HG02798 (cell line): ENCODE measurements around the gene DNAJC5G.

Experiments
- ATAC-seq: cut with Tn5 transposase; IDR thresholded peaks from one replicate; pipeline ENCODE4 v1.9.1; 2021; ENCODE audit warnings: mild to moderate bottlenecking; ENCODE audit not compliant: unreplicated experiment, poor library complexity

The DNAJC5G gene, protein sequence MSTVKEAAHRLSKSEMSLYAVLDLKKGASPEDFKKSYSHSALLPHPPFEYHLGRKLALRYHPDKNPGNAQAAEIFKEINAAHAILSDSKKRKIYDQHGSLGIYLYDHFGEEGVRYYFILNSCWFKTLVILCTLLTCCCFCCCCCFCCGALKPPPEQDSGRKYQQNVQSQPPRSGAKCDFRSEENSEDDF

DNA sequence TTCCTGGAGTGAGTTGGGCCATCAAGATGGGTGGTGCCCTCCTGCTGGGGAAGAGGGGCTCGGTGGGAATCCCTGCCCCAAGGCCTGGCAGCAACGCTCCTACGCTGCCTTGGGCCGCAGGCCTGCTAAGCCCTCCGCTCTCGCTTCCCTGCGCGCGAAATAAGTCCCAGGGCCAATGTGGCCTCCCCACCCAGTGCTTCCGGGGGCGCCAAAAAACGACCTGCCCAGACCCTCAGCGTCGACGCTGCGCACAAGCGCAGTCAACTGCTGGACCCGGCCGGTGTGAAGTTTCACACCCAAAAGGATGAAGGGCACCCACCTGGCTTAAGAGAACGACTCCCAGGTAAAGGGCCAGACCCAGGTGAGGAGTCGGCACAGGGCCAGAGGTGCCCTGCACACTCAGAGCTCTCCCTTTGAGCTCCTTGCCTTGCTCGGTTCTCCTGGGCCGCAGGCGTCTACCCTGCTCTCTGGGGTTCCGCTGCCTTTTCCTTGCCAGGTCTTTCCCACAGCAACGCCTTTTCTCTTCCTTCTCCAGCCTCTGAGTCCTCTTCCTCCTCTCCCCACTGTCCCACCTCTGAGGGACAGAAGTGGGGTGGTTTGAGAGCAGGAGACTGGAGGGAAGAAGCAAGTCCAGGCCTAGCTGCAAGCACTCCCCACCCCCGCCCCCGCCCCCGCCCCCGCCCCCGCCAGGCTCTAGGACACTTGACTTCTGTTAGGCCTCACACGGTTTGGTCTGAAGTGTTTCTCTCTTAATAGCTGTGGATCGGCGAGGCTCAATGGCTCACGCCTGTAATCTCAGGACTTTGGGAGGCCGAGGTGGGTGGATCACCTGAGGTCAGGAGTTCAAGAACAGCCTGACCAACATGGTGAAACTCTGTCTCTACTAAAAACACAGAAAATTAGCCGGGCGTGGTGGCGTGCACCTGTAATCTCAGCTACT is at the start of gene DNAJC5G:
TSS of gene DNAJC5G (plus strand) at position 223 of the 940 bp plus-strand sequence. CDS start 1,296 bp downstream, outside the sequence.
- ATAC-seq: no peak

DNA sequence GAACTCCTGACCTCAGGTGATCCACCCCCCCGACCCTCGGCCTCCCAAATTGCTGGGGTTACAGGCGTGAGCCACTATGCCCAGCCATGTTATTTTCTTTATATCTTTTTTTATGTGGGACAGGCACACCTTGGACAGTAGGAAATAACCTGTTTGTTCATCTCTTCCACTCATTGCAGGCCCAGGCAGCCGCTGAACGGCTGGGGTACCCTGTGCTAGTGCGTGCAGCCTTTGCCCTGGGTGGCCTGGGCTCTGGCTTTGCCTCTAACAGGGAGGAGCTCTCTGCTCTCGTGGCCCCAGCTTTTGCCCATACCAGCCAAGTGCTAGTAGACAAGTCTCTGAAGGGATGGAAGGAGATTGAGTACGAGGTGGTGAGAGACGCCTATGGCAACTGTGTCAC is 49.7 kb upstream of the DNAJC5G start:
- ATAC-seq: no peak

DNA sequence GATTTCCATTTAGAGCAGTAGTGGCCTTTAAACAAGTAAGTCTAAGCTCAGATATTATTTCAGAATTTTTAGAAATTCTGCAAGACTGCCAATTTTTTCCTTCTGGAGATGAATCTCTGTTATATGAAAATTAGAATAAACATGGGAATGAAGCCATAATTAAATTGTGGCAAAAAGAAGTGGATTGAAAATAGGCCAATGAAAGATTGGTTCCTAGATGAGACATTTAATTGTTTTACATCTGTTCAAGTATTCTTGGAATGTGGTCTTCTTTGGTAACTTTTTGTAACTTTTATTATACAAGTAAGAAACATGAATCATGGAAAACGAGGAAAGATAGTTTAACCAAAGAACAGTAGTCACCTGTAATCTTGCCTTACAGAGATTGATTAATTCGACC is 47.7 kb upstream of the DNAJC5G start:
- ATAC-seq: no peak

DNA sequence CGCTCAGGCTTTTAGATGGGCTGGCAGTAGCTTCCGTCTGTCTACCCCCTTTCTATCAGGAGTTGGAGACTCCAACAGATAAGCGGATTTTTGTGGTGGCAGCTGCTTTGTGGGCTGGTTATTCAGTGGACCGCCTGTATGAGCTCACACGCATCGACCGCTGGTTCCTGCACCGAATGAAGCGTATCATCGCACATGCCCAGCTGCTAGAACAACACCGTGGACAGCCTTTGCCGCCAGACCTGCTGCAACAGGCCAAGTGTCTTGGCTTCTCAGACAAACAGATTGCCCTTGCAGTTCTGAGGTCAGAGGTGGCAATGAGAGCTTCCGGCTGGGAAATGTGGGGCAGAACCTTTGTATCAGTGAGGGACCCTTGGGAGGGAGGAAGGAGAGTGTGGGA is 43.3 kb upstream of the DNAJC5G start:
- ATAC-seq: no peak

DNA sequence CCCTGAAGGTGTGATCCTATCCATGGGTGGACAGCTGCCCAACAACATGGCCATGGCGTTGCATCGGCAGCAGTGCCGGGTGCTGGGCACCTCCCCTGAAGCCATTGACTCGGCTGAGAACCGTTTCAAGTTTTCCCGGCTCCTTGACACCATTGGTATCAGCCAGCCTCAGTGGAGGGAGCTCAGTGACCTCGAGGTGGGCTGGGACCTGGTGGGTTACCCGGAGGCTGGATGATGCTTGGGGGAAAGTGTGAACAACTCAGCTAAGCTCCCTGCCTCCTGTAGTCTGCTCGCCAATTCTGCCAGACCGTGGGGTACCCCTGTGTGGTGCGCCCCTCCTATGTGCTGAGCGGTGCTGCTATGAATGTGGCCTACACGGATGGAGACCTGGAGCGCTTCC is 41.9 kb upstream of the DNAJC5G start:
- ATAC-seq: no peak

DNA sequence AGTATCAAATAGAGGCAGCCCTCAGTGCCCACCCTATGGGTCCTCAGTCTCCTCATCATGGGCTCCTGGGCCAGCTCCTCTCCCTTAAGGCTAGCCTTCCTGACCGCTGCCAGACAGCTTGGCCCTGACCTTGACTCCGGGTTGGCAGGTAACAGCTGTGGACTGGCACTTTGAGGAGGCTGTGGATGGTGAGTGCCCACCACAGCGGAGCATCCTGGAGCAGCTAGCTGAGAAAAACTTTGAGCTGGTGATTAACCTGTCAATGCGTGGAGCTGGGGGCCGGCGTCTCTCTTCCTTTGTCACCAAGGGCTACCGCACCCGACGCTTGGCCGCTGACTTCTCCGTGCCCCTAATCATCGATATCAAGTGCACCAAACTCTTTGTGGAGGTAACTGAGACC is 39.1 kb upstream of the DNAJC5G start:
- ATAC-seq: no peak

DNA sequence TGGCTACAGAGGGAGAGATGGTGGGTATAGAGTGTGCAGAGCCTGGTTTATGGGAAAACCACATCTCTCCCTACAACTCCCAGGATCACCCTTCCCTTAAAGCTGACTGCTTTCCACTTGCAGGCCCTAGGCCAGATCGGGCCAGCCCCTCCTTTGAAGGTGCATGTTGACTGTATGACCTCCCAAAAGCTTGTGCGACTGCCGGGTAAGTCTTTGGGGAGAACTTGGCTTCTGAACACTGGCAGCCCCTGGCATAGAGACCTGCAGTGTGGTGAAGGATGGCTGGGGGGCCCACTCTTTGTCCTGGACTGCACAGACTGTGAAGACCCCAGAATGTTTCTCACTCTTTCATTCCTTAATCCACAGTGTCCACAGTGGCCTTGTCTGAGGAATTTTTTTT is 38.6 kb upstream of the DNAJC5G start:
- ATAC-seq: no peak

DNA sequence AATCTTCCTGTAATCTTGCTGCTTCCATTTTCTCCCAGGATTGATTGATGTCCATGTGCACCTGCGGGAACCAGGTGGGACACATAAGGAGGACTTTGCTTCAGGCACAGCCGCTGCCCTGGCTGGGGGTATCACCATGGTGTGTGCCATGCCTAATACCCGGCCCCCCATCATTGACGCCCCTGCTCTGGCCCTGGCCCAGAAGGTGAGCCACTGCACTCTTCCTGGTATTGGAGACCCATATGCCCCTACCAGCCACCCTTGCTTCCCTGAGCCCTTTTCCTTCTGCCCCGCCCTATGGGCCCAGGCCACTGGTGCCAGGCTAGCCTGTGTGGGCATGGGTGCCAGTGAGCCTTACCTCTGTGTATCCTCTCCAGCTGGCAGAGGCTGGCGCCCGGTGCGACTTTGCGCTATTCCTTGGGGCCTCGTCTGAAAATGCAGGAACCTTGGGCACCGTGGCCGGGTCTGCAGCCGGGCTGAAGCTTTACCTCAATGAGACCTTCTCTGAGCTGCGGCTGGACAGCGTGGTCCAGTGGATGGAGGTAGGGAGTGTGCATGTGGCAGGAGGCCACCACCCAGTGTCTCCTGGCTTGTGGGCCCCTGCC is 37.8 kb upstream of the DNAJC5G start:
- no peak for ATAC-seq

DNA sequence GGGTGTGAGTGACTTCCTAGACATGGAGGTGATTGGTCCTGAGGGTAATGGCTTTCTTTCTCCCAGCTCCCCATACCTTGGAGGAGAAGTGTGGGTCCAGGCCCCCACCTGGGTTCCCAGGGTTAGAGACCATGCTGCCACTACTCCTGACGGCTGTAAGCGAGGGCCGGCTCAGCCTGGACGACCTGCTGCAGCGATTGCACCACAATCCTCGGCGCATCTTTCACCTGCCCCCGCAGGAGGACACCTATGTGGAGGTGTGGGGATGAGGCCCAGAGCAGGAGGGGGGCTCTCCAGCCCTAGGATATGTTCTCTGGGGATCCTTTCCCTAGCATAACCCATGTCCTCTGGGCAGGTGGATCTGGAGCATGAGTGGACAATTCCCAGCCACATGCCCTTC is 36.3 kb upstream of the DNAJC5G start:
- no peak for ATAC-seq

DNA sequence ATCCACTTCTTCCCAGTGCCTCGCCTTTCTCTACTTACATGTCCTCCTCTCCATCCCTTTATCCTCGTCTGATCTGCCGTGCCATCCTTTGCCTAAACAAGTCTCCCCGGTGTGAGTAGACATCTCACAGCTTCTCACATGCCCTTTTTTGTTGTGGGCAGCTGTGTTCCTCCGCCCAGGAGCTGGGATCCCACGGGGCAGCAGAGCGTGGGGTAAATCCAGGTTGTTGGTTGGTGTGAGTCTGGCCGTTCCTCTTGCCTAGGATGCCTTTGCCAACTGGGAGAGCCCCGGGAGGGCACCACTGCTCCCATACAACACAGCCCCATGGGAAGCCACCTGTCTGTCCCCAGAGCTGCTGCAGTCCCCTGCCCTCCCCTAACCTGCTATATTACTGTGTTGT is 34.8 kb upstream of the DNAJC5G start:
- no peak for ATAC-seq

DNA sequence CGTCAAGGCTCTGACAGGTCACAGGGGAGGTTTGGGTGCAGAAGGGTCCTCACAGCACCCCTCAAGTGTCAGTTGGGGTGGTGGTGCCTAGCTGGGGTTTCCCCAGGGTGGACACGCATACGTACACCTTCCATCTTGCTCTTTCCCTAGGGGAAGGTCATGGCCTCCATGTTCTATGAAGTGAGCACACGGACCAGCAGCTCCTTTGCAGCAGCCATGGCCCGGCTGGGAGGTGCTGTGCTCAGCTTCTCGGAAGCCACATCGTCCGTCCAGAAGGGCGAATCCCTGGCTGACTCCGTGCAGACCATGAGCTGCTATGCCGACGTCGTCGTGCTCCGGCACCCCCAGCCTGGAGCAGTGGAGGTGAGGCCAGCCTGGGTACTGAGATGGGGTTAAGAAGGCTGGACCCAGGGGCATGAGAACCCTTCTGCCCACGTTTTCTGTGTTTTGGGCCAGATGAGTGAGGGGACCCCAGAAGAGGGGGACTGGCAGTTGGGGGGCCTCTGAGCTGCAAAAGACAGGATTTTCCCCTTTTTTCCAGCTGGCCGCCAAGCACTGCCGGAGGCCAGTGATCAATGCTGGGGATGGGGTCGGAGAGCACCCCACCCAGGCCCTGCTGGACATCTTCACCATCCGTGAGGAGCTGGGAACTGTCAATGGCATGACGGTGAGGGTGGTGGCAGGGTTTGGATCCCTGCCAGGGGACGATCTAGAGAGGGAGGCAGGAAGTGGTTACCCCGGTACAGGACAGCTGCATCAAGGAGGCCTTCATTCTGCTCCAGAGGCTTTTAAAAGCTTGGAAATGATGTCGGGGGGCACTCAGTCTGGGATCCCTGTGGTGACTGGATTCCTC is 33.2 kb upstream of the DNAJC5G start:
- ATAC-seq: no peak

DNA sequence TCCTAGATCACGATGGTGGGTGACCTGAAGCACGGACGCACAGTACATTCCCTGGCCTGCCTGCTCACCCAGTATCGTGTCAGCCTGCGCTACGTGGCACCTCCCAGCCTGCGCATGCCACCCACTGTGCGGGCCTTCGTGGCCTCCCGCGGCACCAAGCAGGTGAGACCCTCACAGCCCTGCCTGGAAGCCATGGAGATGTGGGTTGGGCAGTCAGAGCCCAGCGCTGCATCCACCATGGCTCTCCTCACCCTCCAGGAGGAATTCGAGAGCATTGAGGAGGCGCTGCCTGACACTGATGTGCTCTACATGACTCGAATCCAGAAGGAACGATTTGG is 32.6 kb upstream of the DNAJC5G start:
- no peak for ATAC-seq

DNA sequence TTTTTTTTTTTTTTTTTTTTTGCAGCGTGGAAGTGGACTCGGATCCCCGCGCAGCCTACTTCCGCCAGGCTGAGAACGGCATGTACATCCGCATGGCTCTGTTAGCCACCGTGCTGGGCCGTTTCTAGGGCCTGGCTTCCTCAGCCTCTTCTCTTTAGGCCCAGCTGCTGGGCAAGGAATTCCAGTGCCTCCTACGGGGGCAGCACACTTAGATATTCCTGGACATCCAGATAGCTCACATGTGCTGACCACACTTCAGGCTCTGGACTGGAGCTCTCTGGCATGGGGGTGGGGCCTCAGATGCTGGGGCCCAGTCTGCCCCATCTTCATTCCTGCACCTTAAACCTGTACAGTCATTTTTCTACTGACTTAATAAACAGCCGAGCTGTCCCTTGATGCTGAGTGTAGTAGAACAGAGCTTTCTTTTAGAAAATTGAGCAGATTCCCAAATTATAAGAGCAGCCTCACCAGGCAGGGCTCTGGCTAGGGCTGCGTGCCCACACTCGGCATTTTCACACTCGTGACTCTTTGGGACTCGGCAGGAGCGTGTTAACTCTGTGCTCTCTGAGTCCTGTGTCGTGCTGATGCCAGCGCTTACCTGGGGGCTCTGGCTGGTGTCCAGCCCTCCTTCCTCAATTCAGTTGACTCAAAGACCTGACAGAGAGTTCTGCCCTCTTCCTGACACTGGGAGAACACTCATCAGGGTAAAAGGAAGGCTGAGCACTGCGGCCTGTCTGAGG is 31.7 kb upstream of the DNAJC5G start:
- no peak for ATAC-seq

DNA sequence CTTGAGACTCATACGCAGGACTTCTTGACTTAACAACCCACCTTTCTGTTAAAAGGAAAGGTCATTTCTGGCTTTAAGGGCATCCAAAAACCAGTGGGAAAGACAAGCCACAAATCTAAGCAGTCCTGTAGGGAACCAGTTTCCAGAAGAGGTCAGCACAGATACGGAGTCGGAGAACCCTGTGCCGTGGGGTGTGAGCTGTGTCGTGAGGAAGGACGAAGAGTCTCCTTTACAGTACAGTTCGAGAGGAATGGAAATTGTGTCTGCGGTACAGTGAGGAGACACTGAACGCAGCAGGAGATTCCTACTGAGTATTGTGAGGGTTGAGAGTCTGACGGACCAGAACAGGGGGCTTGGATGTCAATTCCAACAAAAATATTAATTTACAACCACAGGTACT is 30.1 kb upstream of the DNAJC5G start:
- no peak for ATAC-seq

DNA sequence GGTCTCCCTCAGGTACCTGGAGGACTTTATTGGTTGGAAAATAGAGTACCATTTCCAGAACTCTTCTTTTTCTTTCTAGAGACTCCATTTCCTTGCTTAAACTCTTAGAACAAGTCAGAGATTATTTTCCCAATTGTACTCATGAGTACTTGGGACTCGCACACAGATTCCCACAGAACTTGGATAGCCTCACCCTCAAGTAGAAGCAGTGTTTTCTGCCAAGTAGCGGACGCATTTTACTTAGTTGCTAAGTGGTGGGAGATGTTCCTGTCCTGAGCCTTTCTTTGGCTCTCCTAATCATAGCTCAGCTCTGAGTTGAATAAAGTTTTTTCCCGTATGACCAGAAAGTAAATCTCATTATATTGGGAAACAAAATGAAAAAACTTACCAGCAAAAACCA is 29.6 kb upstream of the DNAJC5G start:
- no peak for ATAC-seq

DNA sequence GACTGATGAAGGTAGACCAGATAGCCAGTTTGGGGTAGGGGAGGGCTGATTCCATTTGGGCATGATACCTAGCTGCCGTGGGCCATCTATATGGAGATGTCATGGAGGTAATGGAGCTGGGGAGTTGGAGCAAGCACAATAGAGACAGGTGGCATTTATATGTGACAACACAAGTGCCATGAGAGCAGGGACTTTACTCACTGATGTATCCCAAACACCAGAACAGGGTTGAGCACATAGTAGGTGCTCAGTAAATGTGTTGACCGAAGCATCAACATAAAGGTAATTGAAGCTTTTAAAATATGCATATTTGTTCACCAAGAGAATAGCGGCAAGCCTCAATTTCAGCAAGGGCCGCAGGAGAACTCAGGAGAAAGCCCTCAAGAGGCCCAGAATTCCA is 27.3 kb upstream of the DNAJC5G start:
- ATAC-seq: no peak

DNA sequence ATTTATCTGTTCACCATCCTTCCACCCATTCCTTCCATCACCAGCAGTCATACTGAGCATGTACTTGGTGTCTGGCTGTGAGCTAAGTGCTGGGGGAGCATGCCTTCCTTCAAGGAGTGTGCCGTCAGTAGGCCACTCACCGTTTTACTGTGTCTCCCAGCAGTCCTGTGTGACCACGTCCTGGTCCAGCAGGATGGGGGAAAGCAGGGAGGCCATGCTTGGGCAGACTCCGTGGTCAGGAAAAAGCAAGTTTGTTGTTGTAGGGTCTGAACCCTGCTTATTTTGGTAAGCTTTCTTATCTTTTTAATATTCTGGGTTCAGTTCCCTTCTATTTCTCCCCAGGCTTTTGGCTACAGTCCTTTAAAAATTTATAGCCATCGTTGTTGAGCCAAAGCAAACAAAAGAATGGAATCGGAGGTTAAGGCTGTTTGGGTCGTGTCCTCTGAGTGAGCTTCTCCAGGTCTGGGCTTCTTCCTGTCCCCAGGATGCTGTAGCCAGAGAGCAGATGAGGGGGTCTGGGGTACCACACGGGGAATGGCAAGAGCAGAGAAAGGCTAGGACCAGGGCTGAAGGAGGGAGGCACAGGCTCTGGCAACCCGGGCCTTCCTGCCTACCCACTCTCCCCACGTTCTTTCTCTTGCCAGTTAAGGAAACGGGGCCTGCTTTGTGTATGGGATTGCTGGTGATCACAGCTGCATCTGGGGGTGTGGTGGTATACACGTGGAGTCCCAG is 25.9 kb upstream of the DNAJC5G start:
- ATAC-seq: no peak

DNA sequence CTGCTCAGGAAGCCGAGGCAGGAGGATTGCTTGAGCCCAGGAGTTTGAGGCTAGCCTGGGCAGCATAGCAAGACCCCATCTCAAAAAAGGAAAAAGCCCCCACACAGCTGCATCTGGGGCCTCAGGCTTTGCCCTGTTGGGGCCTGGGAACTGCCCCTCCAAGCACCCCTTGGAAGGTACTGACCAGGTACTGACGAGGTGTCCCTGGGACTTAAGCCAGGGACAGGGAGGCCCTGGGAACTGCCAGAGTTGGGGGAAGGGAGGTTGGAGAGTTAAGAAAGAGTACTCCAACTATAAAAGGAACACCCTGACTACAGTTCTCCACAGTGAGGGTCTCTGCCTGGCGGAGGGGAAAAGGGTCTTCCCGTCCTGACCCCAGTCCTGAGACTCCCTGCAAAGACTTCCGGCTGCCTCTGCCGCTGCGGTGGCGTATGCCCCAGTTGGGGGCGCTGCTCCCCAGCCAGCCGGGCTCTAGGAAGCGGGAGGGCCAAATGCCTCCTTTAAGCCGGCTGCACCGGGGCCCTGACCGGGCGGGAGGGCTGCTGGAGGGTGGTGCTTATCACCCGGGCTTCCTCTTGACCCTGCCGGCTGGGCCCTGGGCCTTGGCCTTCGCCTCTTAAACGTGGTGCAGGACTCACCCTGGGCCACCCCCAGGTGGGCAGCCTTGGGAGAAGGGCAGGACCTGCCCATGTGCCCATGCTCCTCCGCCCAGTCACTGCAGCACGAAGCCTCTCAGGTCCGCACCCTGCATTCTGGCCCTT is 25.2 kb upstream of the DNAJC5G start:
- ATAC-seq: no peak
